GM12878 (cell line): Measurements from ENCODE around the gene SH2D6. TPM values are rescaled to one million over a fixed set of nuclear protein-coding genes. Genes with fewer than 3 reads are reported as not detected.

ENCODE experiments used
- ATAC-seq: fragments of 200-7000 bp; cut with Tn5 transposase; 3 replicates; pipeline ENCODE4 v1.9.1; 2020; ENCODE audit warnings: mild to moderate bottlenecking, moderate library complexity
- BruUV-seq: library from RNA; stranded (reverse); fragments of 400-500 nt; replicated peaks from 2 replicates; lab custom pipeline; 2021; lab: Mats Ljungman, UMichigan
- CTCF ChIA-PET: fragments of 300-600 bp; sonication (Branson Sonifier 250); formaldehyde crosslinking; extraction: SDS; loops from one replicate; lab custom pipeline; 2021; ENCODE audit warnings: inconsistent platforms; lab: Yijun Ruan, JAX
- POLR2A ChIA-PET: fragments of 350-600 bp; formaldehyde crosslinking; extraction: SDS; loops from one replicate; lab custom pipeline; 2021; ENCODE audit warnings: inconsistent platforms; lab: Charles Lee
- RAD21 ChIA-PET: fragments of 300-600 bp; sonication (Branson Sonifier 250); formaldehyde crosslinking; loops from one replicate; lab custom pipeline; 2023; ENCODE audit warnings: antibody characterized with exemption; ENCODE audit not compliant: unreplicated experiment; lab: Charles Lee
- SMC1A ChIA-PET: fragments of 300-600 bp; sonication (Branson Sonifier 250); formaldehyde crosslinking; loops from one replicate; lab custom pipeline; 2023; ENCODE audit not compliant: unreplicated experiment, uncharacterized antibody; lab: Charles Lee
- DNase-seq: peaks from one replicate; pipeline ENCODE4 v3.0.0-alpha.2; 2011; ENCODE audit warnings: low read depth, low spot score
- FAIRE-seq: peaks from 3 replicates; lab custom pipeline; 2011; peaks lifted over from hg19 to GRCh38; lab: Jason Lieb, UNC
- H2AFZ ChIP-seq: 2 replicates; pipeline ENCODE4 v1.6.0; 2011; ENCODE audit warnings: low read depth, low read length, control low read depth; ENCODE audit not compliant: control insufficient read depth
- H3K27ac ChIP-seq: 2 replicates; pipeline ENCODE4 v1.5.1; 2011; ENCODE audit warnings: control low read depth; ENCODE audit not compliant: control insufficient read depth, insufficient read depth
- H3K27me3 ChIP-seq, 2 experiments: replicated peaks in 1 of 2; 2 replicates each; pipeline versions ENCODE4 v1.6.0 to v1.6.1; 2011; ENCODE audit warnings: low read length in 1 of 2; ENCODE audit not compliant: control insufficient read depth in 2 of 2, insufficient read depth in 2 of 2
- H3K36me3 ChIP-seq, 2 experiments: 2 replicates each; pipeline ENCODE4 v1.5.1; 2011; ENCODE audit warnings: low read length in 1 of 2; ENCODE audit not compliant: control insufficient read depth in 2 of 2, insufficient read depth in 2 of 2
- H3K4me1 ChIP-seq: 2 replicates; pipeline ENCODE4 v1.6.1; 2011; ENCODE audit warnings: mild to moderate bottlenecking, low read length, moderate library complexity, mixed read lengths; ENCODE audit not compliant: control insufficient read depth, insufficient read depth
- H3K4me2 ChIP-seq: 2 replicates; pipeline ENCODE4 v1.6.0; 2011; ENCODE audit warnings: control low read depth; ENCODE audit not compliant: control insufficient read depth, insufficient read depth
- H3K4me3 ChIP-seq: fragments of 200-600 bp; sonication (generic); 2 replicates; pipeline ENCODE4 v1.5.1; 2016
- H3K79me2 ChIP-seq: 2 replicates; pipeline ENCODE4 v1.6.0; 2011; ENCODE audit warnings: low read length; ENCODE audit not compliant: control insufficient read depth, insufficient read depth
- H3K9ac ChIP-seq: 2 replicates; pipeline ENCODE4 v1.8.0; 2011; ENCODE audit warnings: low read length, control low read depth, mixed read lengths; ENCODE audit not compliant: control insufficient read depth, insufficient read depth
- H3K9me3 ChIP-seq: replicated peaks from 3 replicates; pipeline ENCODE4 v1.5.1; 2011; ENCODE audit warnings: mild to moderate bottlenecking, low read length; ENCODE audit not compliant: control insufficient read depth, insufficient read depth
- H4K20me1 ChIP-seq: 2 replicates; pipeline ENCODE4 v1.6.0; 2011; ENCODE audit not compliant: control insufficient read depth, insufficient read depth
- ESRRA ChIP-seq: IDR thresholded peaks from 2 replicates; pipeline ENCODE4 v1.6.1; 2012; ENCODE audit warnings: mild to moderate bottlenecking, low read length, improper control_type of control experiment
- NRF1 ChIP-seq: conservative IDR thresholded peaks from 2 replicates; pipeline ENCODE4 v1.6.1; 2011; ENCODE audit warnings: mild to moderate bottlenecking, low read depth, low read length, improper control_type of control experiment
- SMAD5 ChIP-seq: IDR thresholded peaks from 2 replicates; pipeline ENCODE4 v1.6.1; 2016; ENCODE audit warnings: antibody characterized with exemption, low read depth
- SUPT20H ChIP-seq: IDR thresholded peaks from 2 replicates; pipeline ENCODE4 v1.6.1; 2011; ENCODE audit warnings: low read depth, mild to moderate bottlenecking, low read length, moderate library complexity, borderline replicate concordance; ENCODE audit not compliant: control insufficient read depth
- WGBS: methylation state at CpG from one replicate; pipeline ENCODE4 v1.1.6; 2016; ENCODE audit warnings: low lambda C conversion rate; ENCODE audit not compliant: insufficient replicate concordance, insufficient coverage; ENCODE audit errors: missing lambda C conversion rate; 5-methylcytosine and 5-hydroxymethylcytosine counted together
- in situ Hi-C: fragments of 300-500 bp; cut with MboI; formaldehyde crosslinking; loops from 9 replicates; pipeline ENCODE4 v1.14.3; 2018; ENCODE audit warnings: mixed read lengths
- intact Hi-C: fragments of 100-400 bp; cut with micrococcal nuclease; formaldehyde crosslinking; loops from one replicate; pipeline ENCODE4 v1.14.2; 2022; ENCODE audit not compliant: unreplicated experiment
- polyA plus RNA-seq, 11 experiments: library from polyadenylated mRNA; depleted of rRNA in 4 of 11; unstranded in 6 of 11; stranded (reverse) in 5 of 11; fragments of >200 nt; fragmentation: Nextera tagmentation in 4 of 11; fragmentation: Illumina TruSeq in 1 of 11; extraction: Ambion mirVana in 4 of 11; extraction: Trizol in 1 of 11; gene quantifications; 1 replicate in 1 of 11; 2 replicates in 10 of 11; pipeline versions ENCODE4 v1.2.1 to v1.2.3, GENCODE V29; 2011 to 2016; ENCODE audit warnings: inconsistent platforms in 2 of 11, missing spikeins in 2 of 11, low read depth in 1 of 11
- total RNA-seq, 4 experiments: library from RNA; depleted of rRNA in 3 of 4; stranded (reverse); fragments of >200 nt in 3 of 4; fragmentation: Illumina TruSeq in 1 of 4; extraction: Trizol in 1 of 4; gene quantifications; 2 replicates each; pipeline versions ENCODE4 v1.2.1 to v1.2.3, GENCODE V29; 2013 to 2021
- TF ChIP-seq, protein P1 (sequence below): IDR thresholded peaks from 2 replicates; pipeline ENCODE4 v1.6.1; 2012; ENCODE audit warnings: mild to moderate bottlenecking, low read depth, low read length

The SH2D6 gene
- total and polyA plus RNA-seq, 10 of the 15 experiments (the other 5 are each of a cell fraction or from before 2014, with no cell fraction given), result 0.23 to 0.59 (median 0.34) TPM; not detected in 6

- TF ChIP-seq, protein P1, sequence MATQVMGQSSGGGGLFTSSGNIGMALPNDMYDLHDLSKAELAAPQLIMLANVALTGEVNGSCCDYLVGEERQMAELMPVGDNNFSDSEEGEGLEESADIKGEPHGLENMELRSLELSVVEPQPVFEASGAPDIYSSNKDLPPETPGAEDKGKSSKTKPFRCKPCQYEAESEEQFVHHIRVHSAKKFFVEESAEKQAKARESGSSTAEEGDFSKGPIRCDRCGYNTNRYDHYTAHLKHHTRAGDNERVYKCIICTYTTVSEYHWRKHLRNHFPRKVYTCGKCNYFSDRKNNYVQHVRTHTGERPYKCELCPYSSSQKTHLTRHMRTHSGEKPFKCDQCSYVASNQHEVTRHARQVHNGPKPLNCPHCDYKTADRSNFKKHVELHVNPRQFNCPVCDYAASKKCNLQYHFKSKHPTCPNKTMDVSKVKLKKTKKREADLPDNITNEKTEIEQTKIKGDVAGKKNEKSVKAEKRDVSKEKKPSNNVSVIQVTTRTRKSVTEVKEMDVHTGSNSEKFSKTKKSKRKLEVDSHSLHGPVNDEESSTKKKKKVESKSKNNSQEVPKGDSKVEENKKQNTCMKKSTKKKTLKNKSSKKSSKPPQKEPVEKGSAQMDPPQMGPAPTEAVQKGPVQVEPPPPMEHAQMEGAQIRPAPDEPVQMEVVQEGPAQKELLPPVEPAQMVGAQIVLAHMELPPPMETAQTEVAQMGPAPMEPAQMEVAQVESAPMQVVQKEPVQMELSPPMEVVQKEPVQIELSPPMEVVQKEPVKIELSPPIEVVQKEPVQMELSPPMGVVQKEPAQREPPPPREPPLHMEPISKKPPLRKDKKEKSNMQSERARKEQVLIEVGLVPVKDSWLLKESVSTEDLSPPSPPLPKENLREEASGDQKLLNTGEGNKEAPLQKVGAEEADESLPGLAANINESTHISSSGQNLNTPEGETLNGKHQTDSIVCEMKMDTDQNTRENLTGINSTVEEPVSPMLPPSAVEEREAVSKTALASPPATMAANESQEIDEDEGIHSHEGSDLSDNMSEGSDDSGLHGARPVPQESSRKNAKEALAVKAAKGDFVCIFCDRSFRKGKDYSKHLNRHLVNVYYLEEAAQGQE, result no peak
- no peak for TF ChIP-seq ESRRA
- TF ChIP-seq, all 136 proteins: peak for 0
Observed at GRCh38 chr2:85415980-85416650, 2.4 kb upstream of the SH2D6 start (continued).

DNA sequence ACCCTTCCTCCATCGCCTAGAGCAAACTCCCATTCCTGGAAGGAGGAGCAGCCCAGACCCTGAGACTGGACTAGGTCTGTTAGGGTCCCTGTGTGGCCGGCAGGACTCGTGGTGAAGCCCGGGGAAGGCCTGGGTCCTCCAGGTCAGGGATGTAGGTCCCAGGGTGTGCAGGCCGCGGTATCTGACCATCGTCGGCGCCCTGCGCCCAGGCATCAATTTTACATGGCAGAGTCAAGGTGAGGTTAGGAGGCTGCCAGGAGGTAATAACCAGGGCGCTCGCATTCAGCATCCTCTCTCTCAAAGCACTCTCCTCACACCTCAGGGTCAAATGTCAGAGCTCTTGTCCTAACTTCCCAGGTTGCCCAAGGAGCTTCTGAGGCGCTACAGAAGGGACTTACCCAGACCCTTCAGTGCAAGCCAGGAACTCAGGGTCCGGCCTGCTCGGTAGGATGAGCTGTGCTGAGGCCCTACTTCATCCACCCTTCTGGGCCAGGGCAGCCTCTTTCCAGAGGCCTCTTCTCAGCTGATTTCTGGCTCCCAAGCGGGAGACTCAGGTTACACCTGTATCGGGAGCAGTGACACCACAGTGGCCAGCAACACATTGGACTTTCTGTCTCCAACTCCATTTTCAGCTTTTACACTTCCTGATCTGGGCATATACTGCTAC is 628 bp downstream of the SH2D6 start:
- DNase-seq (no peak), FAIRE-seq (no peak), ATAC-seq (peak; percentile 9)
- Histone ChIP-seq H3K9ac (peak overlapping the region; percentile 88), H3K27ac (peak overlapping the region; percentile 94), H3K79me2 (peaks cover 4% of the 10 kb centered on the region), H3K36me3 (no peaks in the 10 kb centered on the region), H3K4me2 (peak overlapping the region; percentile 99), H4K20me1 (no peaks in the 10 kb centered on the region), H3K4me3 (peak overlapping the region; percentile 82), H2AFZ (peak overlapping the region; percentile 98), H3K9me3 (no peaks in the 10 kb centered on the region), H3K4me1 (peaks cover 11% of the 10 kb centered on the region), H3K27me3 (no peaks in the 10 kb centered on the region)
- 60% methylated on average over 17 of the region's 17 CpGs for WGBS
- TF ChIP-seq SMAD5 (0 out of 2 replicates have a peak, but pooled peaks have one; percentile 10), NRF1 (no peak), SUPT20H (no peak)
- SMC1A ChIA-PET, result interaction anchor here (0.6 to 7.8 kb wide), 24 partner anchors 9 to 310 kb away, joined by 3 to 201 read pairs (median 6); partner anchors contain the start of genes CAPG, ELMOD3, MAT2A and RETSAT
- intact Hi-C loops, result no loop called here
- CTCF ChIA-PET, result interaction anchor here (0.7 to 6.7 kb wide), 32 partner anchors 8 to 288 kb away, joined by 3 to 336 read pairs (median 5); partner anchors contain the start of genes ELMOD3, GGCX, MAT2A and RETSAT
- POLR2A ChIA-PET, result interaction anchor here (0.6 to 2.6 kb wide), 16 partner anchors 14 to 286 kb away, joined by 3 to 33 read pairs (median 6); partner anchors contain the start of genes ELMOD3, GGCX and MAT2A
- in situ Hi-C loops, result no loop called here
- BruUV-seq, result TSS peak; percentile 97
- RAD21 ChIA-PET, result interaction anchor here (0.6 to 4.5 kb wide), 27 partner anchors 8 to 470 kb away, joined by 3 to 179 read pairs (median 5); partner anchors contain the start of genes CAPG, ELMOD3, GGCX and MAT2A
